ENCODE results near the gene EIF2B1.

Gene EIF2B1

DNA sequence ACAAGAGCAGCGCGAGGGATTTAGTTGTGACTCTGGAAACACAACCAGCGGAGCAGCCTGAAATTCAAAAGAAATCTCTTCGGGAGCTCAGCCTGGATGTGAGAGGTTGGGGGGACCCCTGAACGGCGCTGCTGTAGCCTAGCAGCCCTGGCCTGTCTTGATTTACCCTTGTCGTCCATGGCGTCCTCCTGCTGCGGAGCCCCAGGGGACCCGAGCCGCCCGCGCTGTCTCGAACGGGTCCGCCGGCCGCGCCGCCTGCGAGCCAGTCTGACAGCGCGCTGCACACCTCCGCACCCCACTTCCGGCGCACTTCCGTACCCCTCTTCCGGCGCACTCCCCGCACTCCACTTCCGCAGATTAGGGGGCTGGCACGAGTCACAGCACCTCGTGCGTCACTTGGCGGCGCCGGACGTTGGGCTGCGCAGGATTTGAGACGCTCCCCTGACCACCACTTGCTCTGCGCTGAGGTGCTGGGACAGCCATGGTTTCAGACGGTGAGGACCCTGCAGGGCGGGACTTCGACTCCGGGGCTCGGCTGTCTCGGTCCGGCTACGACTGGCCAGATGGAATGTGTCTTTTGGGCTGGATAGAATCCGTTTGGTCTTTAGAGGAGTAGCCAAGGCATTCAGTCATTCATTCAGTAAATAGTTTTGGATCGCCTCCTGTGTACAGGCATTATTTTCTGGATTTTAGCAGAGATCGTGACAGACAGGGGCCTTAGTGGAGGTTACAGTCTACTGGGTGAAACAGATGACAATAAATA, at the start of gene EIF2B1, which contains the start of gene GTF2H3:
Gene EIF2B1 (minus strand): TSS at position 308 of the 763 bp plus-strand sequence. CDS start 129 bp downstream, at position 179.
Gene GTF2H3 (plus strand): TSS at position 451 of the 763 bp plus-strand sequence. CDS start 31 bp downstream, at position 482.
- peak; percentile 96 for DNase-seq (ENCODE audit: low read depth)

DNA sequence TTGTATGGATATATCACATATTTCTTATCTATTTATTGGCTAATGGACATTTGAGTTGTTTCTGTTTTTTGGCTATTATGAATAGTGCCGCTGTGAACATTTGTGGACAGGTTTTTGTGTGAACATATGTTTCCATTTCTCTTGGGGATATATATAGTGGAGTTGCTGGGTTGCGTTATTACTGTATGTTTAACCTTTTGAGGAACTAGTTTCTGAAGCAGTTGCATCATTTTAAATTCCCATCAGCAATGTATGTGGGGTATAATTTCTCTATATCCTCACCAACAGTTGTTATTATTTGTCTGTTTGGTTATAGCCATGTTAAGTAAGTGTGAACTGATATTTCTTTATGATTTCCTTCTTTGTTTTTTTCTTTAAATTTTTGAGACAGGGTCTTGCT, 48.1 kb upstream of the EIF2B1 start:
- DNase-seq (ENCODE audit: low read depth): no peak

DNA sequence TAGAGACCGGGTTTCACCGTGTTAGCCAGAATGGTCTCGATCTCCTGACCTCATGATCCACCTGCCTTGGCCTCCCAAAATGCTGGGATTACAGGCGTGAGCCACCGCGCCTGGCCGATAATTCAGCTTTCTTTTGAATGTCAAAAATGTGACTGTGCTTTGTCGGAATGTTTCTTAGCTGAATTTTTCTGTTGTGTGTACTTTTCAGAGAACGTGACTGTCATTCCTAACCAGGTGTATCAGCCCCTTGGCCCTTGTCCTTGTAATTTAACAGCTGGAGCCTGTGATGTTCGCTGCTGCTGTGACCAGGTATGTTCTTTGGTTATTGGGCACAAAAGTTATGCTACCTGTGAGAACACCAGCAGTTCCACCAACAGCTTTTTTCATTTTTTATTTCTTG, 45.5 kb upstream of the EIF2B1 start:
- DNase-seq (ENCODE audit: low read depth): no peak

DNA sequence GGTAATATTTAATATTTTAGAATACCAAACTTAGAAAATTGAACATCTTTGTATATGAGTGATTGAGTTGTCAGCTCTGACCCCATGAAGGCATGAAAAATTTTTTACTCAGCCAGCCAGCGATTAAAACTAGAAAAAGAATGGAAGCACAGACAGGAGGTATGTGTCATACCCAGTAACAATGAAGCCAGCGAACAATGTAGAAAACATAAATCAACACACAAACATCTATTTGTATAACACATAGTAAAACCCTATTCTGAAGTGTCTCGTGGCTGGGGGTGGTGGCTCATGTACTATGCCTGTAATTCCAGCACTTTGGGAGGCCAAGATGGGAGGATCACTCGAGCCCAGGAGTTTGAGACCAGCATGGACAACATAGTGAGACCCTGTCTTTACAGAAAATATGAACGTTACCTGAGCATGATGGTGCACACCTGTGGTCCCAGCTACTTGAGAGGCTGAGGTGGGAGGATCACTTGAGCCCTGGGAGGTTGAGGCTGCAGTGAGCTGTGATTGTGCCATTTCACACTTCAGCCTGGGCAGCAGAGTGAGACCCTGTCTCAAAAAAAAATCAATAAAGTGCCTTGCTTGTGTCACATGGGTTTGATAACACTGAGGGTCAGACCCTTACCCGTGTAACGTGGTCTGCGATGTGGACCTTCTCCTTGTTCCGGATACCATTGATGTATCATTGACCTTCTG, 43.3 kb upstream of the EIF2B1 start:
- no peak for DNase-seq (ENCODE audit: low read depth)

DNA sequence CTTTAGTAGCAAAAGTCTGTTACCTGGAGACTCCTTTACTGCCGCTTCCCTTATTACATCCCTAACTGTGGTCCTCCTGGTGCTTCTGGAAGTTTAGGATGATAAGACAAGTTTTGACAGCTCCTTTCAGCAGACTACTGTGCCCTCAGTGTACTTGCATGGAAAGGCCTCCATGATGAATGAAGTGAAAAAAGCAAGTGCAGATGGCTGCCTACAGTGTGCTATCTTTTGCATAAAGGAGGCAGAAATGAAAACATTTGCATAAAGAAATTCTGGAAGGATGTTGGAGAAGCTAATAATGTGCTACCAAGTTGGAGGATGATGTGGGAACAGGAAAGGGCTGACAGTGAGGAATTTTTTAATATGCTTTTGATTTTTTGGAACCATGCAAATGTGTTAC, 42.0 kb upstream of the EIF2B1 start:
- no peak for DNase-seq (ENCODE audit: low read depth)

DNA sequence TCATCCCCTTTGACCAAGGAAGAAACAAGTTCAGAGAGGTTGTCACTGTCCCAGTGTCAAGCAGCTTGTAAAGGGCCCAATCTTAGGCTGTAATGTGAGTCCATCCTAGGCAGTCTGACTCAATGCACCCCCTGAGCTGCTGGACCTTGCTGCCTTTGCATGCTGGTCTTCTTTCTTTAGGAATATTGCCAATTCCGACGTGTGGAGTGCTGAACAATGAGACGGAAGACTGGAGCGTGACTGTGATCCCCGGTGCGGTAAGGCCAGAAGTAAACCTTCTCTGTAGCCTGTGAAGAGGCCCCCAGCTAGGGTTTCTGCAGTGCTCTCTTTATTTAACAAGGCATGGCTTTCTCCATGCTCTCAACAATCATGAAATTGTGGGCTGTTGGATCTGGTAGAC, 38.4 kb upstream of the EIF2B1 start:
- peak; percentile 15 for DNase-seq (ENCODE audit: low read depth)

DNA sequence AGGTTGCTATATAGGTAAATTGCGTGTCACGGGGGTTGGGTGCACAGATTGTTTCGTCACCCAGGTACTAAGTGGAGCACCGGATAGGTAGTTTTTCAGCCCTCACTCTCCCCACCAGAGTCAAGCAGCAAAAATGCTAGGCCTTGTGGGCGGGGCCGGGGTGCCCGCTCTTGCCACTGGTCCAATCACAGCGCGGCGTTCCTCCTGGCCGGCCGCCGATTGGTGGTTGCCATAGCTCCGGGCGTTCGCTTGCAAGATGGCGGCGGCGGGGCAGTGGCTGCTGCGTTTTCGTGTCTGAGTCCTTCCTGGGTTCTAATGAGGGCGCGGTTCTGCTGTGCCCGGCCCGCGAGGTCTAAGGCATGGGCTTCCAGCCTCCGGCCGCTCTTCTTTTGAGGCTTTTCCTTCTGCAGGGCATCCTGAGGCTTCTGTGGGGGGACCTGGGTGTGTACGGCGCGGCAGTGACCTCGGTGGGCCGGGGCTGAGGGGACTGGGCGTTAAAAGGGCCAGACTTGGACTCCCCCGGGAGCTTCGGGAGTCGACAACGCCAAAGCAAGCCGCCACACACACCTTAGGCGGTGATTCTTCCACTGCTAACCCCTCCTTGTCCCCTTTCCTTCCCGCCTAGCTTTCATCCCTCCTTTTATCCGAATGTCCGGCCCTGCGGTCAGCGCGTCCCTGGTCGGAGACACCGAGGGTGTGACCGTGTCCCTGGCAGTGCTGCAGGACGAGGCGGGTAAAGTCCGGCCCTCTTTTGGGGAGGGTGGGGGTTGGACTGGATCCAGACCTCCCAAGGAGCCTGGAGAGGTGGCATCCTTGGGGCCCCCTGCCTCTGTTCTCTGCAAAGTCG, 37.6 kb upstream of the EIF2B1 start, which contains the start of gene TCTN2:
Gene TCTN2 (plus strand): TSS at position 232 of the 847 bp plus-strand sequence. CDS start 128 bp downstream, at position 360.
- DNase-seq (ENCODE audit: low read depth): peak; percentile 93

DNA sequence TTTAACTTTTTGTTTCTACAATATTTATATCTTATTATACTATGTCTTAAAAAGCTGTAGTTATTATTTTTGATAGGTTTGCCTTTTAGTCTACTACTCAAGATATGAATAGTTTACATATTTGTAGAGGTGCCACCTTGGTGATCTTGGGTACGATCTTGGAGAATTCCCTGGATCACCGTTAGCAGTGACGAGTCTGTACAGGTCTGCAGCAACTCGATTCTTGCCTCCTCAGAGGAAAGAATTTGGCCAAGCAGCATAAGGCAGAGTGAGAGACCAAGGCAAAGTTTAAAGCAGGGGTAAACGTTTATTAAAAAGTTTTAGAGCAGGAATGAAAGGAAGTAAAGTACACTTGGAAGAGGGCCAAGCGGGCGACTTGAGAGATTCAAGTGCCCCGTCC, 34.3 kb upstream of the EIF2B1 start:
- DNase-seq (ENCODE audit: low read depth): no peak

DNA sequence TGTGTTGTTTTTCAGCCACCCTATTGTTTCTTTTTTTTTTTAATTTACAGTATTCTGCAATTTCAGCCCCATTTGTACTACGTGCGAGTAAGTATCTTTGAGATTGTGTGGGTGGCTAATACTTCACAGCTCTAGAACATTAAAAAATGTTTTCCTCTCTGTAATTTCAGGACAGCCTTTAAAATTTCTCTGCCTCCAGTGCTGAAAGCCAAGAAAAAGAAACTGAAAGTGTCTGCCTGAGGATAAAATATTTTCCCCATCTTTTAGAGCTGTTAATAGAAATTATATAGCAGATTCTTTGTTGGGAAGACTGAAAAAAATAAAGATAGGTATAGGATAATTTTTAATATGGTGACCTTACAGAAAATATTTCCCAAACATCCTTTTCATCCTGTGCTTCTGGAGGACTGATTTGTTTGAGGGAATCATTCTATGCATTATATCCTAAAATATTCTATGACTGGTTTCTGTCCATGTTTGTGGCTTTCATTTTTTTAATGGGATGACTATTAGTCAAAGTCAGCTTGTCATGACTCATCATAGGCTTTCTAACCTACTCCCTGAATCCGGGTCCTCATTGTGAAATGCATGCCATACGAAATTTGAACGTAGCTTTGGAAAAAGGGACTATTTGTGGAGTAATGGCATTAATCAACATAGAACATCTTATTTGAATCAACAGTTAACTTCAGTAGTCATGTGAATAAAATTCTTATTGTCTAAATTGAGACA, 26.7 kb upstream of the EIF2B1 start:
- peak; percentile 94 for DNase-seq (ENCODE audit: low read depth)

DNA sequence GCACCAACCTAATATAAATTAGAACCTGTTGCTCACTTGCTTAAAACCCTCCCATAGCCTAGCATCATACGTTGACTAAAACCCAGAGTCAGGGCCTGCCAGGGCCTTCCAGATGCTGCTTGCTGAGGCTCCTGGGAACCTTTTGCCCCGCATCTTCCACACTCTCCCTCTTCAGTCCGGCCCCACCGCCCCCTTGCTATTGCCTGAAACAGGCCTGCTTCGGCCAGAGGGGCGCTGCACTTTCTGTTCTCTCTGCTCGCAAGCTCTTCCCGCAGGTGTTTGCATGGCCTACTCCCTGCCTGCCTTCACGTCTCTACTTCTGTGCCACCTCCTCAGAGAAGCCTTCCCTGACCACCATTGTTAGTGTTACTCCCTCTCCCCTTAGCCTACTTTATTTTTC, 23.7 kb upstream of the EIF2B1 start:
- DNase-seq (ENCODE audit: low read depth): no peak

DNA sequence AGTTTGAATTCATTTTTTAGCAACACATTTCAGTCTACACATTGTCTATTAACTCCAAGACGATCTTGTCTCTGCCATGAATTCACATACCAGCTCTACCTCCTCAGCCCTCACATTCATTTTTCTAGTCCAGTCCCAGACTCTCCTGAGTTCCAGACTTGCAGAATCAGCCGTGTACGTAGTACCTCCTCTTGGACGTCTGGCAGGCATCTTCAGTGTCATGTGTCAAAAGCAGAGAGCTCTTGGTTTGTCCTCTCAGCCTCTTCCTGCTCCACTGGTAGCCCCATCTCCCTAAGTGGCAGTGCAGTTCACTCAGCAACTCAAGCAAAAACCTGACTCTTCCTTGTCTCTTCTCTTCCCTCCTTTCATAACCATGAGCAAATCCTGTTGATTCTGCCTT, 22.9 kb upstream of the EIF2B1 start:
- DNase-seq (ENCODE audit: low read depth): no peak

DNA sequence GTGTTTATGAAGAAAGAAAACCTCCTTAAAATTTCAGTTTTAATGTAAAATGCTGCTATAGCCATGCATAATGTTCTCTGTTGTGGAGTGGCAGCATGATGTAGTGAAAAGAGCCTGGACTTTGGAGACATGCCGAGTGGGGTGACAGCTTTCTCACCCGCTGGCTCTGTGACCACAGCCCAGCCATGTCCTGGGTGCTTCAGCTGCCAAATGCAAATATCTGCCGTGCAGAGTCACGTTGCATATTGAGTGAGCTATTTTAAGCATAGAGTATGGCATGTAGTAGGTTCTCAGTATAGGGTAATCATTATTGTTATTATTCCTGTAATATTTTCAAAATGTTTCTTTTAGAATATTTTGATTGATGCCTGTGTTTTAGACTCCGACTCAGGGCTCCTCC, 21.9 kb upstream of the EIF2B1 start:
- no peak for DNase-seq (ENCODE audit: low read depth)

DNA sequence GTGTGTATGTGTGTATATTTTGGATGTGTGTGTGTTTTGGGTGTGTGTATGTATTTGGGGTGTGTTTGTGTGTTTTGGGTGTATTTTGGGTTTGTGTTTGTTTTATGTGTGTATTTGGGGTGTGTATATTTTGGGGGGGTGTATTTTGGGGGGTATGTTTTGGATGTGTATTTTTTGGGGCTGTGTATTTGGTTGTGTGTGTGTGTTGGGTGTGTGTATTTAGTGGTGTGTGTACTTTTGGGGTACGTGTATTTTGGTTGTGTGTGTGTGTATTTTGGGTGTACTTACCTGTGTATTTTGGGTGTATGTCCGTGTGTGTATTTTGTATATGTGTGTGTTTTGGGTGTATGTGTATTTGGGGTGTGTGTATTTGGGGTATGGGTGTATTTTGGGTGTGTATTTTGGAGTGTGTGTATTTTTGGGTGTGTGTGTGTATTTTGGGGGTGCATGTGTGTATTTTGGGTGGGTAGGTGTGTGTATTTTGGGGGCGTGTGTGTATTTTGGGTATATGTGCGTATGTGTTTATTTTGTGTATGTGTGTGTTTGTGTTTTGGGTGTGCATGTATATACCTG, 20.7 kb upstream of the EIF2B1 start:
- DNase-seq (ENCODE audit: low read depth): no peak

DNA sequence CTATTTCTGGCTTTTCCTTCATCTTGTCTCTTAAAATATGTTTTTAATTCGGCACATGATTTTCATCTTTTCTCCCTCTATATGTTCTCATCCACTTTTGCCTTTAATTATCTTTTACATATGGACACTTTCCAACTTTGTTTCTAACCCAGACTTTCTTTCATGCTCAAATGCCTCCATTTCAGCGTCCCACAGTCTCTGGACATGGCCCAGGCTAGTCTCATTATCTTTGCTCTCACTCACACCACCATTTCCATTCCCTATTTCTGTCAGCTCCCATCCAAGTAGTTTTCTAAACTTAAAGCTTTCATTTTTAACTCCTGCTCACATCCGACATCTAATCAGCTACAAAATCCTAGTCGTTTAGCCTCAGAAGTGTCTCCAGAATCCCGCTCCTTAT, 14.9 kb upstream of the EIF2B1 start:
- DNase-seq (ENCODE audit: low read depth): no peak

DNA sequence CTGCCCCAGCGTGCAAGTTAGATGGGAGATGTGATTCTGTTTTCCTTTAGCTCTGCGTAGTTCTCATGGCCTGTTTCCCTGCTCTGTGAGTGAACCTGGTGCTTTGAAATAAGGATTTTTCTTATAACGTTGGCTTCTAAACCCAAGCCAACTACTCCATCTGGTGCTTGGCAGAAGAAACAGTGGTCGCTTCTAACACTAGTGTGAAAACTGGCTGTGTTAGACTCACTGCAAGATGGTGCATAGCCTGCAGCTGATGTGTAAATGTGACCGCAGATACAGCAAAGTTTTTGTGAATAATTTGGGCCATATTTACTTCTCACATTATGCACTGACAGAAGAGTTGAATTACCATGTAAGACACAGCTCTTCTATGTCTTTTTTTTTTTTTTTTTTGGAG, 12.4 kb upstream of the EIF2B1 start:
- no peak for DNase-seq (ENCODE audit: low read depth)

DNA sequence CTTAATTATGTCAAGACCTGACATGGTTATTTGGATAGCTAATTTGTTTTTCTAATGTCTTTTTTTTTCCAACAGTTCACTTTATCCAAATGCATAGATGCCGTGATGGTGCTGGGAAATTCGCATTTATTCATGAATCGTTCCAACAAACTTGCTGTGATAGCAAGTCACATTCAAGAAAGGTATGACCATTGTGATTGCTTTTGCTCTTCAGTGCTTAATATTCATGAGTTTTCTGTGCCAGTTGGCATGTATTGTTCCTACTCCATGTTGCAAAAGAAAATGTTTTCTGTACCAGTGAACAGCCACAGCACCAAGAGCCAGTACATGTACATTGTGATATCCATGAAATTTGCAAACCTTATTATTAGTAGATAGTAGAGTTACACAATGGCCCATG, 11.9 kb upstream of the EIF2B1 start:
- no peak for DNase-seq (ENCODE audit: low read depth)

DNA sequence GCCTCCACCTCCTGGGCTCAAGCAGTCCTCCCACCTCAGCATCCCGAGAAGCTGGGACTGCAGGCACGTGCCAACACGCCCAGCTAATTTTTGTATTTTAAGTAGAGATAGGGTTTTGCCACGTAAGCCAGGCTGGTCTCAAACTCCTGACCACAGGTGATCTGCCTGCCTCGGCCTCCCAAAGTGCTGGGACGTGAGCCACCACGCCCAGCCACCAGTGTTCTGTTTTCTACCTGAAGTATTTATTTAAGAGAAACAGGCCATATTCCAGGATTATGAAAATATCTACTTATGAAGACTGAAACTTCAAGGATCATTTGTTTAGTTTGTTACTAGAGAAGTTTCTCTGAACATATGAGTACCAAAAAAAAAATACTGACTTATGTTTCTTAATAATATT, 10.4 kb upstream of the EIF2B1 start:
- no peak for DNase-seq (ENCODE audit: low read depth)

DNA sequence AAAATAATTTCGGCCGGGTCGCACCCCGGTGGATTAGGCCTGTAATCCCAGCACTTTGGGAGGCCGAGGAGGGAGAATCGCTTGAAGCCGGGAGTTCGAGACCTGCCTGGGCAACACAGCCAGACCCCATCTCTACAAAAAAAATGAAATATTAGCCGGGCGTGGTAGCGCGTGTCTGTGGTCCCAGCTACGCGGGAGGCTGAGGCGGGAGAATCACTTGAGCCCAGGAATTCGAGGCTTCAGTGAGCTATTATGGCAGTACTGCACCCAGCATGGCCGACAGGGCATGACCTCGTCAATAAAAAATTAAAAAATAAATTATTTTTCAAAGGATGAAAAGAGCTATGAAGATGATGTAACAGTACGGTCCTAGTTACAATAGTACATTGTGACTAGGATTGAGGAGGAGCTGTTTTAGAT, 666 bp upstream of the EIF2B1 start:
- DNase-seq (ENCODE audit: low read depth): peak; percentile 3

DNA sequence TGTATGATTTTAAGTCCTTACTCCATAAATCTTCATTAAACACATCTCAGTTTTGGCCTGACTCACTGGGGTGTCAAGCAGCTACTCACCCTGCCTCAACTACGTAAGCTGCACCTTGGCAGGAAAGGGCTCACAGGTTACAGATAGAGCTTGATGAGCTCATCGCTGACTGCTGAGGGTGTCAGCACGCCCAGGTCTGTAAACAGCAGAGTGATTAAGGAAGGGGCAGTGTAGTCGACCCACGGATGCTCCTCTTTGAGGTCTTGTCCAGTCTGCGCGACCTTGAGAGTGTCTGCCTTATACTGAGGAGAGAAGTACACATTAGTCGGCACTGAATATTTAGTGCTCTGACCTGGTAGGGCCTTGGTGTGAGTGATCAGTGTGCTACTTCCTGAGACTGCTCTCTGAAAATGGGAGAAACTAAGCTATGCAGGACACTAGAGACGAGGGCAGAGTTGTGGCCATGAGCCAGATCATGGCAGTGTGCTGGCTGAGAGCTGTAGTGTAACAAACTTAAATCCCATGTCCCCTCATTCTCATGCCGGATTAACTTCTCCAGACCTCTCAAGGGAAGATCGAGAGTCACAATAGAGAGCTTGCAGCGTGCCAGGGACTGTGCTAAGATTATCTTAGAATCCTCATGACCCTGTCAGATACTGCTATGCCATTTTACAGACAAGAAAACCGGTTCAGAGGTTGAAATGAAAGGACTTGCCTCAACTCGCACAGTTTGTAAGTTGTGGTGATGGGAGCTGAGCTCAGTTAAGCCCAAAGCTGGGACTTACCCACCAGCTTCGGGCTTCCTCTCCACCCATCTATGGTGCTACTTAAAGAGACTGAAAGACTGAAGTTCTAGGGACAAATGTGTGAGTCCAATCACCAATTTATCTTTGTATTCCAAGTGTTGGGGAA, 11.6 kb downstream of the EIF2B1 start:
- no peak for DNase-seq (ENCODE audit: low read depth)

DNA sequence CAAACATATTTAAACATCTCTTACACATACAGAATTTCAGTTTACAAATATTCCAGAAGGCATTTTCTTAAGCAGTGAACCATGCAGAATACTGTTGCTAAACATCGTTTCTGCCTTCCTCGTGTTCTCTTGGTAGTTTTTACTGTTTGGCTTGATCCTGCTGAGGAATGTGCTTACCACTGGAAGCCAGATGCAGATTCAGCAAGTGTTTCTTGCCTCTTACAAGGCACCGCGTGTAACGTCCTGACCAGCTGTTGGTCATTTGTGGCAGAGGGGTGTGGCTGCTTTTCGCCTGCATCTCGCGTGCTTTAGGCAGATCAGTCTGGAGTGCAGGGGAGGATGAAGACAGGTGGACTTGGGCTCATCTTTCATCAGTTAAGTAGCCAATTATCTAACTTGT, 12.4 kb downstream of the EIF2B1 start:
- DNase-seq (ENCODE audit: low read depth): peak; percentile 7

Measured in EH (cell line).